ENCODE data around the gene SCAP.

Gene SCAP

DNA sequence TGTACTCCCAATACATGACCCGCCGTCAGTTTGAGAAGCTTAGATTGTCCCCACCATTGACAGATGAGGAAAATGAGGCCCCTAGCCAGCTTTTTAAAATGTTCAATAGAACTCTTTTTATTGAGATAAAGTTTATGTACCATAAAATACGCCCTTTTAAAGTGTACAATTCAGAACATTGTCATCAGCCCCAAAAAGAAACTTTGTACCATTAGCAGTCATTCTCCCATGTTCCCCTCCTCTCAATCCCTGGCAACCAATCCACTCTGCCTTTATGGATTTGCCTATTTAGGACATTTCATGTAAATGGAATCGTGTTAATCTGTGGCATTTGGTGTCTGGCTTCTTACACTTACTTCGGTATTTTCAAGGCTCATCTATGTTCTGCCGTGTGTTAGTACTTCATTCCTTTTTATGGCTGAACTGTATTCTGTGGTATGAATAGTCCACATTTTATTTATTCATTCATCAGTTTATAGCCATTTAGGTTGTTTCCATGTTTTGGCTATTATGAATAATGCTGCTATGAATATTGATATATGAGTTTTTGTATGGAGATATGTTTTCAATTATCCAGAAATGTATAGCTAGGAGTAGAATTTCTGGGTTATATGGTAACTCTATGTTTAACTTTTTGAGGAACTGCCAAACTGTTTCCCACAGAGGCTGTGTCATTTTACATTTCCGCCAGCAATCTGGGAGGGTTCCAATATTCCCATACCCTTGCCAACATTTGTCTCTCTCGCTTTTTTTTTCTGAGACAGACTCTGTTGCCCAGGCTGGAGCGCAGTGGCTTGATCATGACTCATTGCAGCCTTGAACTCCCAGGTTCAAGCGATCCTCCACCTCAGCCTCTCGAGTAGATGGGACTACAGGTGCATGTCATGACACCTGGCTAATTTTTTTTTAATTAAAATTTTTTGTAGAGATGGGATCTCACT is 110.3 kb downstream of the SCAP start:
- peaks cover 2 to 3% of the 10 kb centered on the region in 2 donors for H3K27me3 ChIP-seq (ENCODE audit: control insufficient read depth in 1 of 2, insufficient read depth in 2 of 2, low read length in 2 of 2)
- peaks cover 2% of the 10 kb centered on the region for H3K4me1 ChIP-seq (ENCODE audit: control insufficient read depth, insufficient read depth, low read length)
- H3K9ac ChIP-seq (ENCODE audit: low read length in 2 of 2), result no peak overlapping the region
- H3K4me3 ChIP-seq (ENCODE audit: low read length in 2 of 2), result no peak overlapping the region
- H3K36me3 ChIP-seq (ENCODE audit: control insufficient read depth in 2 of 2, insufficient read depth in 2 of 2, low read length in 2 of 2), result no peaks in the 10 kb centered on the region
- H3K9me3 ChIP-seq (ENCODE audit: control insufficient read depth in 2 of 2, low read length in 2 of 2), result no peaks in the 10 kb centered on the region
- H3K27ac ChIP-seq (ENCODE audit: low read length), result no peak overlapping the region
